HCT116 (cell line): ENCODE data around the gene BCAN. TPM values are rescaled to one million over a fixed set of nuclear protein-coding genes. Genes with fewer than 3 reads are reported as not detected.

ENCODE experiments used
- ATAC-seq: fragments of 200-7000 bp; cut with Tn5 transposase; 2 replicates; pipeline ENCODE4 v1.9.1; 2020; ENCODE audit warnings: mild to moderate bottlenecking, moderate library complexity
- BruUV-seq: library from RNA; stranded (reverse); fragments of 400-500 nt; replicated peaks from 2 replicates; lab custom pipeline; 2021; lab: Mats Ljungman, UMichigan
- CTCF ChIA-PET: fragments of 300-600 bp; sonication (Branson Sonifier 250); formaldehyde crosslinking; loops from one replicate; lab custom pipeline; 2021; ENCODE audit warnings: antibody characterized with exemption; lab: Charles Lee
- POLR2A ChIA-PET: fragments of 300-600, 350-600 bp; sonication (Branson Sonifier 250); formaldehyde crosslinking; loops from one replicate; lab custom pipeline; 2021; ENCODE audit warnings: antibody characterized with exemption; lab: Charles Lee
- RAD21 ChIA-PET, 2 experiments: fragments of 300-600 bp; sonication (Branson Sonifier 250); formaldehyde crosslinking; loops; one replicate each; lab custom pipeline; 2023; ENCODE audit warnings: low total read pairs in 2 of 2; ENCODE audit not compliant: uncharacterized antibody in 2 of 2, unreplicated experiment in 2 of 2, low non-redundant PET in 1 of 2; lab: Charles Lee
- DNase-seq: peaks from one replicate; pipeline ENCODE4 v3.0.0-alpha.2; 2010; ENCODE audit warnings: low read depth, low spot score
- H2AFZ ChIP-seq: fragments of 200-600 bp; shearing (Covaris generic), sonication (generic); 2 replicates; pipeline ENCODE4 v1.6.1; 2017; ENCODE audit warnings: low read depth, mixed run types, mixed read lengths, antibody characterized with exemption, low read length; ENCODE audit not compliant: poor library complexity, severe bottlenecking
- H3K27ac ChIP-seq: 2 replicates; pipeline ENCODE4 v1.5.1; 2012; ENCODE audit warnings: low read depth, low read length
- H3K27me3 ChIP-seq: fragments of 200-600 bp; sonication (generic); 2 replicates; pipeline ENCODE4 v1.6.1; 2016; ENCODE audit warnings: mixed run types, low read length, mixed read lengths; ENCODE audit not compliant: insufficient read depth
- H3K36me3 ChIP-seq, 2 experiments: fragments of 200-500 bp in 1 of 2; fragments of 200-600 bp in 1 of 2; sonication (Bioruptor generic) in 1 of 2; sonication (generic) in 1 of 2; 2 replicates each; pipeline versions ENCODE4 v1.5.1 to v1.6.1; 2014 to 2016; ENCODE audit warnings: low read length in 2 of 2, inconsistent platforms in 1 of 2, mixed read lengths in 1 of 2, mixed run types in 1 of 2; ENCODE audit not compliant: insufficient read depth in 2 of 2, control insufficient read depth in 1 of 2
- H3K4me1 ChIP-seq, 2 experiments: fragments of 200-600 bp in 1 of 2; sonication (generic) in 1 of 2; 2 replicates each; pipeline versions ENCODE4 v1.5.1 to v1.6.1; 2012 to 2017; ENCODE audit warnings: low read length in 2 of 2, inconsistent platforms in 1 of 2, mild to moderate bottlenecking in 1 of 2, mixed read lengths in 1 of 2, mixed run types in 1 of 2, moderate library complexity in 1 of 2; ENCODE audit not compliant: insufficient read depth in 2 of 2, control insufficient read depth in 1 of 2
- H3K4me2 ChIP-seq: fragments of 200-600 bp; sonication (generic); 2 replicates; pipeline ENCODE4 v1.6.1; 2017; ENCODE audit warnings: mixed run types, low read length, mixed read lengths
- H3K4me3 ChIP-seq, 2 experiments: fragments of 200-600 bp in 1 of 2; sonication (generic) in 1 of 2; replicated peaks in 1 of 2; 2 replicates each; pipeline ENCODE4 v1.5.1; 2011 to 2016; ENCODE audit warnings: low read length in 2 of 2, control low read depth in 1 of 2, low read depth in 1 of 2, mild to moderate bottlenecking in 1 of 2, mixed read lengths in 1 of 2, mixed run types in 1 of 2
- H3K79me2 ChIP-seq: fragments of 200-600 bp; sonication (generic); 2 replicates; pipeline ENCODE4 v1.6.1; 2017; ENCODE audit warnings: mild to moderate bottlenecking, mixed run types, low read length, moderate library complexity, mixed read lengths; ENCODE audit not compliant: insufficient read depth
- H3K9ac ChIP-seq: fragments of 200-600 bp; sonication (generic); 2 replicates; pipeline ENCODE4 v1.6.1; 2016; ENCODE audit warnings: low read length, mixed read lengths
- H3K9me2 ChIP-seq: fragments of 200-600 bp; sonication (generic), shearing (Covaris generic); 2 replicates; pipeline ENCODE4 v1.6.1; 2017; ENCODE audit warnings: mixed run types, mild to moderate bottlenecking, moderate library complexity; ENCODE audit not compliant: insufficient read depth
- H3K9me3 ChIP-seq, 2 experiments: fragments of 200-500 bp in 1 of 2; fragments of 200-600 bp in 1 of 2; sonication (Bioruptor generic) in 1 of 2; sonication (generic) in 1 of 2; 2 replicates each; pipeline ENCODE4 v1.6.1; 2014 to 2017; ENCODE audit warnings: low read length in 2 of 2, mixed read lengths in 2 of 2, inconsistent platforms in 1 of 2, low read depth in 1 of 2, mild to moderate bottlenecking in 1 of 2, mixed run types in 1 of 2, moderate library complexity in 1 of 2; ENCODE audit not compliant: control insufficient read depth in 1 of 2, insufficient read depth in 1 of 2
- H4K20me1 ChIP-seq: fragments of 200-600 bp; sonication (generic), shearing (Covaris generic); 2 replicates; pipeline ENCODE4 v1.6.1; 2017; ENCODE audit warnings: mixed run types, mild to moderate bottlenecking, moderate library complexity; ENCODE audit not compliant: insufficient read depth
- CEBPB ChIP-seq: IDR thresholded peaks from 2 replicates; pipeline ENCODE4 v1.6.1; 2012; ENCODE audit warnings: low read depth
- EGR1 ChIP-seq: IDR thresholded peaks from 2 replicates; pipeline ENCODE4 v1.6.1; 2012; ENCODE audit warnings: low read depth
- EZH2phosphoT487 ChIP-seq: fragments of 200-600 bp; IDR thresholded peaks from 2 replicates; pipeline ENCODE4 v1.6.1; 2018; ENCODE audit warnings: antibody characterized with exemption, borderline replicate concordance
- POLR2A ChIP-seq: IDR thresholded peaks from 2 replicates; pipeline ENCODE4 v1.7.0; 2011; ENCODE audit warnings: borderline replicate concordance; ENCODE audit not compliant: insufficient read depth, insufficient read length; ENCODE audit errors: extremely low read depth
- REST ChIP-seq: IDR thresholded peaks from 2 replicates; pipeline ENCODE4 v1.6.1; 2012; ENCODE audit warnings: low read depth
- intact Hi-C: fragments of 100-400 bp; cut with micrococcal nuclease; formaldehyde crosslinking; loops from 2 replicates; pipeline ENCODE4 v1.10.0; 2022
- total RNA-seq: library from RNA; stranded (reverse); gene quantifications from one replicate; pipeline ENCODE4 v1.2.1, GENCODE V29; 2021; ENCODE audit not compliant: unreplicated experiment

BCAN gene
- total RNA-seq, 1 experiment from 2014 or later: not detected

GRCh38 chr1:156648951-156649350, 7.0 kb downstream of the BCAN start:
- no peaks in the 10 kb centered on the region for H3K9me3 ChIP-seq
- no peaks in the 10 kb centered on the region for H3K27me3 ChIP-seq
- RAD21 ChIA-PET: no interaction called here
- H2AFZ ChIP-seq: no peak overlapping the region
- H3K9me2 ChIP-seq: no peaks in the 10 kb centered on the region
- CTCF ChIA-PET: interaction anchor here (1.1 kb wide), 1 partner anchor 11 kb away, joined by 6 read pairs; no protein-coding TSS in a partner anchor
- no peak overlapping the region for H3K4me2 ChIP-seq
- no peaks in the 10 kb centered on the region for H3K4me1 ChIP-seq
- no peak for DNase-seq
- H3K36me3 ChIP-seq: peaks cover 35 to 76% of the 10 kb centered on the region in 2 experiments
- H3K4me3 ChIP-seq: no peak overlapping the region
- no peak overlapping the region for H3K9ac ChIP-seq
- intact Hi-C loops: loop anchor here (1.0 kb wide), 1 partner anchor 24 kb away; no protein-coding TSS in a partner anchor
- no peak for ATAC-seq
- no TSS peak for BruUV-seq
- H4K20me1 ChIP-seq: no peaks in the 10 kb centered on the region
- no peak overlapping the region for H3K27ac ChIP-seq
- POLR2A ChIA-PET: interaction anchor here (1.1 kb wide), 1 partner anchor 12 kb away, joined by 4 read pairs; no protein-coding TSS in a partner anchor
- TF ChIP-seq POLR2A (no peak), REST (no peak), EGR1 (no peak), CEBPB (no peak), EZH2phosphoT487 (no peak)
- TF ChIP-seq, all 23 proteins: peak for 0
- peaks cover 60% of the 10 kb centered on the region for H3K79me2 ChIP-seq
